22Rv1 (cell line): ENCODE results near the gene C10orf71.

Experiments
- ZFX ChIP-seq: fragments of 450-650 bp; IDR thresholded peaks from 2 replicates; pipeline ENCODE4 v1.6.1; 2017; ENCODE audit warnings: antibody characterized with exemption, borderline replicate concordance
- TF ChIP-seq, protein P1 (sequence below): fragments of 450-650 bp; IDR thresholded peaks from 2 replicates; pipeline ENCODE4 v1.5.1; 2017; ENCODE audit warnings: mild to moderate bottlenecking

DNA sequence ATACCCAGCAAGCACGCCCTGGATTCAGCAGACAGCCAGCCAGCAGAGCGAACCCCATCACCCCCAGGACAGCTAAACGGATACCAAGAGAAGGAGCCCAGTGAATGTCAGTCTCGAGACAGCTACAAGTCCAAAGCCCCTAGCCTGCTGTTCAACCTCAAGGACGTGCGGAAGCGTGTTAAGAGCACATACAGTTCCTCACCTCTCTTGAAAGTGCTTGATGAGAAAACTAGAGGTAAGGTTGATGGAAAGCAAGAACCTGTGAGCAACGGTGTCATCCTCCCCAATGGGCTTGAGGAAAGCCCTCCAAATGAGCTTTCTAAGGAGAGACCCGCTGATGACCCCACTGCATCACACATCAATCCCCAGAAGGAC lies 24.9 kb downstream of the C10orf71 start:
- TF ChIP-seq, protein P1, sequence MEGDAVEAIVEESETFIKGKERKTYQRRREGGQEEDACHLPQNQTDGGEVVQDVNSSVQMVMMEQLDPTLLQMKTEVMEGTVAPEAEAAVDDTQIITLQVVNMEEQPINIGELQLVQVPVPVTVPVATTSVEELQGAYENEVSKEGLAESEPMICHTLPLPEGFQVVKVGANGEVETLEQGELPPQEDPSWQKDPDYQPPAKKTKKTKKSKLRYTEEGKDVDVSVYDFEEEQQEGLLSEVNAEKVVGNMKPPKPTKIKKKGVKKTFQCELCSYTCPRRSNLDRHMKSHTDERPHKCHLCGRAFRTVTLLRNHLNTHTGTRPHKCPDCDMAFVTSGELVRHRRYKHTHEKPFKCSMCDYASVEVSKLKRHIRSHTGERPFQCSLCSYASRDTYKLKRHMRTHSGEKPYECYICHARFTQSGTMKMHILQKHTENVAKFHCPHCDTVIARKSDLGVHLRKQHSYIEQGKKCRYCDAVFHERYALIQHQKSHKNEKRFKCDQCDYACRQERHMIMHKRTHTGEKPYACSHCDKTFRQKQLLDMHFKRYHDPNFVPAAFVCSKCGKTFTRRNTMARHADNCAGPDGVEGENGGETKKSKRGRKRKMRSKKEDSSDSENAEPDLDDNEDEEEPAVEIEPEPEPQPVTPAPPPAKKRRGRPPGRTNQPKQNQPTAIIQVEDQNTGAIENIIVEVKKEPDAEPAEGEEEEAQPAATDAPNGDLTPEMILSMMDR: no peak
- no peak for TF ChIP-seq ZFX
